Measurements from ENCODE around the gene FOXB2.

DNA sequence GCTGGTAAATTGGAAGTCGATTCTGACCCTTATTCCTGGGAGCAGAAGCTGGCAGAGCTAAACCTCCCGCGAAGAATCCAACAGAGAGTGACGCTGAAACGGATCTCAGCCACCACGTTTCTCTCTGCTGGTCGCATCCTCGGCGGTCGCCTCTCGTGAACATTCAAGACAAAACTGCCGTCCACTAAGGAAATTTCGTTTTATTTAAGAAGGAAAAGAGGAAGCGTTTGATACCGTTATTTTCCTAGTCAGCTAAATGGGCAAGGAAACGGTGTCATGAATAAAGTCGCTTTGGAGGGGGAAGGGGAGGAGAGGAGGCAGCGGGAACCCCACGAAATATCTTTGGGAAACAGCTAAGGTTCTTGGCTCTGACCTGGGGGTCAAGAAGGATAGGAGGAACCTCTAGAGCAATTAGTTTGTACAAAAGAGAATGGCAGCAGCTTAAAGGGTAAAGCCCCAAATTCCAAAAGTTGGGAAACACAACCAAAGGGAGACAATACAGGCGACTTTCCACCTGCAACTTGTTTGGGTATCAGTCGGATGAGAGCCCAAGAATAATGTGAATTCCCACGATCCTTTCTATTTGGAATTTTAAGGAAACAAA, 1.9 kb downstream of the FOXB2 start:
- TF ChIP-seq, protein P1, sequence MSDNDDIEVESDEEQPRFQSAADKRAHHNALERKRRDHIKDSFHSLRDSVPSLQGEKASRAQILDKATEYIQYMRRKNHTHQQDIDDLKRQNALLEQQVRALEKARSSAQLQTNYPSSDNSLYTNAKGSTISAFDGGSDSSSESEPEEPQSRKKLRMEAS (IDR thresholded peaks at IDR 0.05; ENCODE audit: insufficient read depth, insufficient read length): no peak
- TF ChIP-seq CTCF (IDR thresholded peaks at IDR 0.05; ENCODE audit: extremely low read depth in 1 of 2, insufficient read depth in 1 of 2, low read depth in 1 of 2, low read length in 2 of 2) (no peak), EZH2 (IDR thresholded peaks at IDR 0.05; ENCODE audit: borderline replicate concordance, low read depth, low read length, severe bottlenecking) (peak; percentile 1), POLR2A (IDR thresholded peaks at IDR 0.05; ENCODE audit: low read depth, low read length) (no peak), GATA2 (IDR thresholded peaks at IDR 0.05; ENCODE audit: insufficient read depth, insufficient read length, low read depth, low read length) (no peak)
